HepG2 (cell line): ENCODE data around the gene OR1F1. TPM values are rescaled to one million over a fixed set of nuclear protein-coding genes. Genes with fewer than 3 reads are reported as not detected.
A peak's percentile ranks its signal among the peaks of the same experiment; 100 is the strongest.

ENCODE experiments used
- CREBL2 ChIP-seq: sonication (generic); formaldehyde crosslinking; IDR thresholded peaks from 2 replicates; pipeline ENCODE4 v1.8.1; 2023; ENCODE audit warnings: missing genetic modification reagents, mild to moderate bottlenecking, borderline replicate concordance
- EP300 ChIP-seq, 3 experiments: sonication (generic) in 1 of 3; formaldehyde crosslinking in 1 of 3; IDR thresholded peaks; 2 replicates each; pipeline versions ENCODE4 v1.5.1 to v1.6.1; 2011 to 2020; ENCODE audit warnings: low read depth in 2 of 3, low read length in 2 of 3, borderline replicate concordance in 1 of 3, improper control_type of control experiment in 1 of 3, mild to moderate bottlenecking in 1 of 3, missing genetic modification reagents in 1 of 3, moderate library complexity in 1 of 3
- GATAD1 ChIP-seq: IDR thresholded peaks from 2 replicates; pipeline ENCODE4 v1.6.1; 2016; ENCODE audit warnings: missing genetic modification reagents, missing compliant biosample characterization
- GTF3A ChIP-seq: sonication (generic); formaldehyde crosslinking; conservative IDR thresholded peaks from 2 replicates; pipeline ENCODE4 v1.4.0; 2020; ENCODE audit warnings: mild to moderate bottlenecking, missing genetic modification reagents
- HDAC6 ChIP-seq: fragments of 200-600 bp; sonication (generic); IDR thresholded peaks from 2 replicates; pipeline ENCODE4 v1.7.0; 2017; ENCODE audit warnings: mild to moderate bottlenecking, antibody characterized with exemption, low read length, low read depth
- HES4 ChIP-seq: sonication (generic); formaldehyde crosslinking; IDR thresholded peaks from 2 replicates; pipeline ENCODE4 v1.9.0; 2021; ENCODE audit warnings: mild to moderate bottlenecking, missing genetic modification reagents, borderline replicate concordance
- KDM6A ChIP-seq: IDR thresholded peaks from 2 replicates; pipeline ENCODE4 v1.6.1; 2016; ENCODE audit warnings: low read depth
- MBD4 ChIP-seq: IDR thresholded peaks from 2 replicates; pipeline ENCODE4 v1.6.1; 2012; ENCODE audit warnings: low read length, inconsistent platforms, borderline replicate concordance
- NCOA2 ChIP-seq: sonication (generic); formaldehyde crosslinking; IDR thresholded peaks from 2 replicates; pipeline ENCODE4 v1.8.0; 2022; ENCODE audit warnings: inconsistent platforms
- PCBP2 ChIP-seq: fragments of 200-400 bp; formaldehyde crosslinking; optimal IDR thresholded peaks from 2 replicates; pipeline ENCODE3; 2018; ENCODE audit warnings: low read length, low read depth; ENCODE audit not compliant: poor library complexity, severe bottlenecking
- PLSCR1 ChIP-seq: sonication (generic); formaldehyde crosslinking; IDR thresholded peaks from 2 replicates; pipeline ENCODE4 v1.5.0; 2020; ENCODE audit warnings: missing genetic modification reagents, mild to moderate bottlenecking, borderline replicate concordance
- POGZ ChIP-seq: sonication (generic); formaldehyde crosslinking; IDR thresholded peaks from 2 replicates; pipeline ENCODE4 v1.4.0; 2020; ENCODE audit warnings: mild to moderate bottlenecking, missing genetic modification reagents
- RXRB ChIP-seq: IDR thresholded peaks from 2 replicates; pipeline ENCODE4 v1.6.1; 2016; ENCODE audit warnings: borderline replicate concordance, missing genetic modification reagents, missing compliant biosample characterization
- TP53 ChIP-seq: sonication (generic); formaldehyde crosslinking; conservative IDR thresholded peaks from 2 replicates; pipeline ENCODE4 v1.4.0; 2020; ENCODE audit warnings: missing genetic modification reagents
- XRCC5 ChIP-seq: fragments of 200-400 bp; formaldehyde crosslinking; optimal IDR thresholded peaks from 2 replicates; pipeline ENCODE3; 2017; ENCODE audit warnings: mild to moderate bottlenecking, low read length
- ZBTB10 ChIP-seq: sonication (generic); formaldehyde crosslinking; IDR thresholded peaks from 2 replicates; pipeline ENCODE4 v1.4.0; 2020; ENCODE audit warnings: missing genetic modification reagents, borderline replicate concordance
- ZBTB42 ChIP-seq: sonication (generic); formaldehyde crosslinking; IDR thresholded peaks from 2 replicates; pipeline ENCODE4 v1.5.0; 2020; ENCODE audit warnings: mild to moderate bottlenecking, missing genetic modification reagents
- ZBTB44 ChIP-seq: sonication (generic); formaldehyde crosslinking; IDR thresholded peaks from 2 replicates; pipeline ENCODE4 v1.4.0; 2020; ENCODE audit warnings: missing genetic modification reagents
- ZNF460 ChIP-seq: sonication (generic); formaldehyde crosslinking; IDR thresholded peaks from 2 replicates; pipeline ENCODE4 v1.5.1; 2020; ENCODE audit warnings: missing genetic modification reagents, mild to moderate bottlenecking, borderline replicate concordance
- ZNF574 ChIP-seq: sonication (generic); formaldehyde crosslinking; IDR thresholded peaks from 2 replicates; pipeline ENCODE4 v1.4.0; 2020; ENCODE audit warnings: missing genetic modification reagents
- polyA plus RNA-seq, 8 experiments: library from polyadenylated mRNA; depleted of rRNA in 3 of 8; stranded (reverse) in 7 of 8; unstranded in 1 of 8; fragments of >200 nt; fragmentation: Illumina TruSeq in 4 of 8; extraction: Trizol in 4 of 8; gene quantifications; 2 replicates each; pipeline versions ENCODE4 v1.2.1 to v1.2.3, GENCODE V29; 2011 to 2016; ENCODE audit warnings: low read depth in 4 of 8, missing spikeins in 1 of 8, mixed read lengths in 1 of 8; ENCODE audit not compliant: insufficient read depth in 1 of 8
- total RNA-seq, 5 experiments: library from RNA; depleted of rRNA; stranded (reverse); fragments of >200 nt; fragmentation: Illumina TruSeq; extraction: Trizol; gene quantifications; 2 replicates each; pipeline ENCODE4 v1.2.3, GENCODE V29; 2016; ENCODE audit warnings: low read depth in 1 of 5

OR1F1 gene
- total and polyA plus RNA-seq, 2 of the 13 experiments (the other 11 are each of a cell fraction or from before 2014, with no cell fraction given), result 0.90 TPM; not detected in 1

- TF ChIP-seq NCOA2 (peak; percentile 59; the same call in 1 of the 2 replicates), GATAD1 (CRISPR knock-in tag) (0 out of 2 replicates have a peak, but pooled peaks have one; percentile 48), RXRB (CRISPR knock-in tag) (peak; percentile 84), EP300 (IDR thresholded peaks at IDR 0.05; ENCODE audit: low read depth in 2 of 2, low read length in 2 of 2) (peak in 1 of 2 experiments; percentile 42; a peak in 1 of 4 replicates), EP300 (CRISPR knock-in tag; IDR thresholded peaks at IDR 0.05; ENCODE audit: borderline replicate concordance) (no peak), PLSCR1 (CRISPR knock-in tag) (no peak), HES4 (CRISPR knock-in tag) (no peak), CREBL2 (no peak), TP53 (CRISPR knock-in tag) (no peak), KDM6A (CRISPR knock-in tag) (peak; percentile 64), ZNF574 (CRISPR knock-in tag) (0 out of 2 replicates have a peak, but pooled peaks have one; percentile 26), HDAC6 (no peak), PCBP2 (no peak), MBD4 (no peak), ZBTB10 (CRISPR knock-in tag) (no peak), ZBTB44 (CRISPR knock-in tag) (no peak), ZBTB42 (CRISPR knock-in tag) (no peak), POGZ (0 out of 2 replicates have a peak, but pooled peaks have one; percentile 29), XRCC5 (no peak), GTF3A (CRISPR knock-in tag) (no peak), ZNF460 (CRISPR knock-in tag) (peak; percentile 41; the same call in 1 of the 2 replicates)
Measured at GRCh38 chr16:3198334-3199072, 10.5 kb downstream of the OR1F1 start (continued).
